Parathyroid adenoma (tissue), 2 donors: ENCODE data around the gene NDUFB3.
"Not testable (repeated sequence)": the region's sequence is repeated elsewhere in the genome, so short reads cannot be mapped to it uniquely, and the experiment has no call there.

Experiments used
- H2AFZ ChIP-seq: fragments of 300-600 bp; sonication (generic); one replicate; pipeline ENCODE4 v1.7.0; 2017; ENCODE audit warnings: antibody characterized with exemption, mild to moderate bottlenecking
- H3K27ac ChIP-seq: fragments of 300-600 bp; sonication (generic); one replicate; pipeline ENCODE4 v1.7.0; 2017
- H3K27me3 ChIP-seq: fragments of 300-600 bp; sonication (generic); one replicate; pipeline ENCODE4 v1.7.0; 2017; ENCODE audit warnings: low read length; ENCODE audit not compliant: control insufficient read depth, insufficient read depth
- H3K36me3 ChIP-seq: fragments of 300-600 bp; sonication (generic); one replicate; pipeline ENCODE4 v1.7.0; 2017; ENCODE audit warnings: low read length; ENCODE audit not compliant: control insufficient read depth, insufficient read depth
- H3K4me1 ChIP-seq: fragments of 300-600 bp; sonication (generic); one replicate; pipeline ENCODE4 v1.7.0; 2017; ENCODE audit warnings: control low read depth
- H3K4me2 ChIP-seq: fragments of 300-600 bp; sonication (generic); one replicate; pipeline ENCODE4 v1.7.0; 2017; ENCODE audit warnings: low read length
- H3K4me3 ChIP-seq: fragments of 300-600 bp; sonication (generic); one replicate; pipeline ENCODE4 v1.7.0; 2017; ENCODE audit warnings: low read depth, low read length
- H3K79me2 ChIP-seq: fragments of 300-600 bp; sonication (generic); one replicate; pipeline ENCODE4 v1.7.0; 2017; ENCODE audit warnings: control low read depth
- H3K9ac ChIP-seq: fragments of 300-600 bp; sonication (generic); one replicate; pipeline ENCODE4 v1.7.0; 2017; ENCODE audit warnings: mild to moderate bottlenecking
- H3K9me3 ChIP-seq: fragments of 300-600 bp; sonication (generic); one replicate; pipeline ENCODE4 v1.7.0; 2017; ENCODE audit warnings: low read length; ENCODE audit not compliant: control insufficient read depth
- CTCF ChIP-seq: fragments of 300-600 bp; sonication (generic); IDR thresholded peaks from one replicate; pipeline ENCODE4 v1.7.0; 2017; ENCODE audit warnings: antibody characterized with exemption, mild to moderate bottlenecking
- donor health status: primary hyperparathyroidism.

NDUFB3 gene

GRCh38 chr2:201040867-201041628 lies 30.8 kb upstream of the NDUFB3 start:
- H3K9ac ChIP-seq, result no peak overlapping the region
- no peak overlapping the region for H3K4me2 ChIP-seq
- H3K36me3 ChIP-seq, result no peaks in the 10 kb centered on the region
- no peak overlapping the region for H3K27ac ChIP-seq
- H3K4me3 ChIP-seq, result no peak overlapping the region
- no peaks in the 10 kb centered on the region for H3K4me1 ChIP-seq
- no peaks in the 10 kb centered on the region for H3K27me3 ChIP-seq
- no peak overlapping the region for H2AFZ ChIP-seq
- no peaks in the 10 kb centered on the region for H3K9me3 ChIP-seq
- no peak for TF ChIP-seq CTCF
- H3K79me2 ChIP-seq, result peaks cover 22% of the 10 kb centered on the region

- not testable (repeated sequence) for H3K27me3 ChIP-seq, H3K4me2 ChIP-seq, H3K9ac ChIP-seq, H3K9me3 ChIP-seq, H3K4me3 ChIP-seq, H2AFZ ChIP-seq, H3K36me3 ChIP-seq, H3K4me1 ChIP-seq, H3K27ac ChIP-seq
- H3K79me2 ChIP-seq, result peaks cover 32% of the 10 kb centered on the region
Observed at GRCh38 chr2:201042451-201042850, 29.4 kb upstream of the NDUFB3 start.

GRCh38 chr2:201043050-201043449 lies 28.8 kb upstream of the NDUFB3 start:
- H3K79me2 ChIP-seq, result peaks cover 30% of the 10 kb centered on the region
- H3K4me3 ChIP-seq, H2AFZ ChIP-seq, H3K9me3 ChIP-seq, H3K4me2 ChIP-seq, H3K4me1 ChIP-seq, H3K36me3 ChIP-seq, H3K27me3 ChIP-seq, H3K9ac ChIP-seq, H3K27ac ChIP-seq: not testable (repeated sequence)

GRCh38 chr2:201046881-201047280 lies 24.9 kb upstream of the NDUFB3 start:
- Histone ChIP-seq H3K4me1 (no peaks in the 10 kb centered on the region), H3K4me2 (no peak overlapping the region), H3K4me3 (no peak overlapping the region), H3K9ac (no peak overlapping the region), H3K27ac (no peak overlapping the region), H3K79me2 (peaks cover 33% of the 10 kb centered on the region), H3K36me3 (no peaks in the 10 kb centered on the region), H3K27me3 (no peaks in the 10 kb centered on the region), H3K9me3 (no peaks in the 10 kb centered on the region), H2AFZ (no peak overlapping the region)
- no peak for TF ChIP-seq CTCF

GRCh38 chr2:201049455-201049854 lies 22.3 kb upstream of the NDUFB3 start:
- H2AFZ ChIP-seq, result no peak overlapping the region

More at GRCh38 chr2:201049455-201049854, 22.3 kb upstream of the NDUFB3 start:
- Histone ChIP-seq H3K79me2 (peaks cover 38% of the 10 kb centered on the region), H3K27ac (no peak overlapping the region), H3K9me3 (no peaks in the 10 kb centered on the region), H3K27me3 (no peaks in the 10 kb centered on the region), H3K4me1 (no peaks in the 10 kb centered on the region), H3K4me2 (no peak overlapping the region), H3K4me3 (no peak overlapping the region), H3K9ac (no peak overlapping the region), H3K36me3 (no peaks in the 10 kb centered on the region)
- no peak for TF ChIP-seq CTCF
